Stimulated activated CD8-positive, alpha-beta memory T cell treated with anti-CD3 and anti-CD28 coated beads, Interleukin-4, amount 100 ng/mL, for 4 hours (primary cell): ENCODE results near the gene MLF2.
"Not testable (repeated sequence)": the region's sequence is repeated elsewhere in the genome, so short reads cannot be mapped to it uniquely, and the experiment has no call there.

ENCODE experiments used
- DNase-seq, 2 donors: peaks; one replicate each; pipeline ENCODE4 v3.0.0-alpha.2; 2020; ENCODE audit warnings: low read depth in 2 of 2, low spot score in 1 of 2

Gene MLF2

GRCh38 chr12:6765634-6766581 is 13.0 kb upstream of the MLF2 start, which contains the start of gene PTMS:
TSS of gene PTMS (plus strand) at chr12:6766363. CDS start at chr12:6766706, 343 bp downstream.
- DNase-seq = no peak

GRCh38 chr12:6765048-6765633 is 12.2 kb upstream of the MLF2 start:
- no peak for DNase-seq

GRCh38 chr12:6764011-6764828 is 11.3 kb upstream of the MLF2 start:
- DNase-seq = no peak

GRCh38 chr12:6763380-6763779 is 10.4 kb upstream of the MLF2 start:
- no peak for DNase-seq

GRCh38 chr12:6759741-6760140 is 6.8 kb upstream of the MLF2 start:
- DNase-seq = no peak

GRCh38 chr12:6758506-6759095 is 5.7 kb upstream of the MLF2 start:
- no peak for DNase-seq

- DNase-seq = no peak
Observed at GRCh38 chr12:6757028-6757690, 4.2 kb upstream of the MLF2 start.

GRCh38 chr12:6754411-6754810 is 1.5 kb upstream of the MLF2 start:
- DNase-seq = no peak

GRCh38 chr12:6753772-6754356 is 923 bp upstream of the MLF2 start:
- DNase-seq = no peak

GRCh38 chr12:6752167-6752920 is 597 bp downstream of the MLF2 start:
- no peak for DNase-seq

GRCh38 chr12:6751767-6752166 is 1.2 kb downstream of the MLF2 start:
- DNase-seq = no peak

- no peak for DNase-seq
Observed at GRCh38 chr12:6750506-6750905, 2.4 kb downstream of the MLF2 start.

- no peak for DNase-seq
Observed at GRCh38 chr12:6748761-6749160, 4.2 kb downstream of the MLF2 start.

GRCh38 chr12:6747216-6747615 is 5.7 kb downstream of the MLF2 start:
- DNase-seq = no peak

GRCh38 chr12:6745741-6746525 is 7.0 kb downstream of the MLF2 start:
- no peak for DNase-seq

GRCh38 chr12:6743300-6743699 is 9.6 kb downstream of the MLF2 start:
- not testable (repeated sequence) for DNase-seq

GRCh38 chr12:6742834-6743233 is 10.1 kb downstream of the MLF2 start:
- no peak for DNase-seq

- DNase-seq = not testable (repeated sequence)
Observed at GRCh38 chr12:6742080-6742479, 10.9 kb downstream of the MLF2 start.

GRCh38 chr12:6736754-6737153 is 16.2 kb downstream of the MLF2 start:
- no peak for DNase-seq
